NCI-H774 (cell line): ENCODE results near the gene ARHGAP26.

Experiments
- DNase-seq: peaks from one replicate; lab custom pipeline; 2025; lab: John Stamatoyannopoulos, UW

Gene ARHGAP26

GRCh38 chr5:142785206-142785605, 15.0 kb downstream of the ARHGAP26 start:
- DNase-seq, result no peak

- no peak for DNase-seq
Observed at GRCh38 chr5:142789206-142789605, 19.0 kb downstream of the ARHGAP26 start.

GRCh38 chr5:142792012-142792864, 22.1 kb downstream of the ARHGAP26 start:
- DNase-seq, result no peak

- DNase-seq, result no peak
Observed at GRCh38 chr5:142792865-142793232, 22.7 kb downstream of the ARHGAP26 start.

GRCh38 chr5:142794537-142794936, 24.4 kb downstream of the ARHGAP26 start:
- DNase-seq, result no peak

- DNase-seq, result no peak
Observed at GRCh38 chr5:142795251-142795650, 25.1 kb downstream of the ARHGAP26 start.

- DNase-seq, result no peak
Observed at GRCh38 chr5:142796492-142797109, 26.4 kb downstream of the ARHGAP26 start.

GRCh38 chr5:142797420-142797819, 27.2 kb downstream of the ARHGAP26 start:
- DNase-seq, result no peak

- no peak for DNase-seq
Observed at GRCh38 chr5:142798099-142798770, 28.1 kb downstream of the ARHGAP26 start.

GRCh38 chr5:142800776-142801494, 30.8 kb downstream of the ARHGAP26 start:
- no peak for DNase-seq

GRCh38 chr5:142801495-142801871, 31.3 kb downstream of the ARHGAP26 start:
- DNase-seq, result no peak

- DNase-seq, result no peak
Observed at GRCh38 chr5:142803428-142804125, 33.4 kb downstream of the ARHGAP26 start.

GRCh38 chr5:142805339-142805738, 35.2 kb downstream of the ARHGAP26 start:
- DNase-seq, result no peak

- DNase-seq, result no peak
Observed at GRCh38 chr5:142806841-142807267, 36.7 kb downstream of the ARHGAP26 start.

- no peak for DNase-seq
Observed at GRCh38 chr5:142807372-142807911, 37.3 kb downstream of the ARHGAP26 start.

- DNase-seq, result no peak
Observed at GRCh38 chr5:142808878-142809598, 38.9 kb downstream of the ARHGAP26 start.

- no peak for DNase-seq
Observed at GRCh38 chr5:142810081-142810480, 39.9 kb downstream of the ARHGAP26 start.

- DNase-seq, result no peak
Observed at GRCh38 chr5:142810743-142811290, 40.6 kb downstream of the ARHGAP26 start.

- DNase-seq, result no peak
Observed at GRCh38 chr5:142811866-142812557, 41.8 kb downstream of the ARHGAP26 start.

- DNase-seq, result no peak
Observed at GRCh38 chr5:142813220-142813619, 43.0 kb downstream of the ARHGAP26 start.
